ENCODE data around the gene RELN.

Gene RELN

GRCh38 chr7:103574576-103574975 is 414.9 kb downstream of the RELN start:
- intact Hi-C loops (cut with DNase I) = no loop called here
- DNase-seq = peak in 2 of 42 donors; percentile 20 to 23

DNA sequence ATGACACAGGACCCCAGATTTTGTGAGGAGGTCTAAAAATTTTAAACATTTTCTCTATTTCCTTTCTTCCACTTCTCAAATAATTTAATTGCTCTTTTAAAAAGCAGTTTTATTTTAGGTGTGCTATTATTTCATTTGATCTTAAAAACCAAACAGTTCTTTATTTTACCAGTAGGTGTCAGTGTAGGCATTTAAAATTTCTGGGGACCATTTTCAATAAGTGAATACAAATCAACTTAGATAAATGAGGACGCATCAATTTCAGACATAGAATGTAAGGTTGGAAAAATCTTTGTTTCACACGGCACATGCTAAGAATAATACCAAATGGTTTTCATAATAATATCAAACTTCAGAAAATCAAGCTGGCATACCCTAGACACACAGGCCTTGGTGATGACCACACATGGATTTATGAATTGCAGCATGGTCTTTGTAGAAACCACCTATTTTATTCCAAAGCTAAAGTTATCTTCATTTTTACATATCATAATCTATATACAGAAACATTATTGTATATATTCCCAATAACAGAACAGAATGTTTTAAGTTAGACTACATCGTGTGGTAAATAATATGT is 415.9 kb downstream of the RELN start:
- intact Hi-C loops (cut with DNase I) = loop anchor here (2.0 kb wide), 1 partner anchor 583 kb away; no protein-coding TSS in a partner anchor
- DNase-seq = no peak

DNA sequence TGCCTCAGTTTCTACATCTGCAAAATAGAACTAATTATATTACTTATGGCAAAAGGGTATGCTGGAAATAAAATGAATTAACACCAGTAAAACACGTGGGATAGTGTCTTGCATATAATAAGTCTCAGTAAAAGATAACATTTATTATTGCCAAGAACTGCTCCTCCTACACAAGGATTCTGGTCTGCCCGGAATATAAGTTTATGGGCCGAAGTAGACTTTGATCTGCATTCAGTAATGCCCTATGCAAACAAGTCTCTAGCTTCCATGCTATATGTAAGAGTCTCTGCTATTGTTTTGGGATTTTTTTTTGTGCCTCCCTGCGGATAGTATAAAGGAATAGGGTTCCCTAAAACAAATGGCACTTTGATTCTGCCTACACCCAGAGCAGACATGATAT is 417.9 kb downstream of the RELN start:
- intact Hi-C loops (cut with DNase I) = no loop called here
- DNase-seq = no peak

GRCh38 chr7:103569621-103570305 is 419.7 kb downstream of the RELN start:
- DNase-seq = no peak
- intact Hi-C loops (cut with DNase I) = no loop called here

- DNase-seq = no peak
- intact Hi-C loops (cut with DNase I) = no loop called here
Observed at GRCh38 chr7:103564416-103564815, 425.0 kb downstream of the RELN start.

DNA sequence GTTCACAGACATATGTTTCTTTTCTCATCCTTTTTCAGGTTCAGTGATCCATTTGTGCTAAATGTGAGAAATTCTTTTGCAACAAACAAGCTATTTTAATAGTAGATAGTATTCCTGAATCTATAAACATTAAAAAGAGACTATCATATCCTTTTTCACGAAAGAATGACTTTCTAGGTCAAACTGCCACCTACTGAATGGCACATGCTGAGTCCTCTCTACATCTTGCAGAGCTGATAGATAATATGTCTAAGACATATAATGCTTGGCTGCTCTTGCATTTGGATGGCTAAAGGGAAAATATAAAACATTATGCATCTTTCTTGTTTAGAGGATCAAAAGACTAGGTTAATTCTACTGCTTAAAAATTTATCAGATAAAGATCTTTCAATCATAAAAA is 429.3 kb downstream of the RELN start:
- no peak for DNase-seq
- intact Hi-C loops (cut with DNase I) = no loop called here

- intact Hi-C loops (cut with DNase I) = no loop called here
- no peak for DNase-seq
Observed at GRCh38 chr7:103551016-103551415, 438.4 kb downstream of the RELN start.

DNA sequence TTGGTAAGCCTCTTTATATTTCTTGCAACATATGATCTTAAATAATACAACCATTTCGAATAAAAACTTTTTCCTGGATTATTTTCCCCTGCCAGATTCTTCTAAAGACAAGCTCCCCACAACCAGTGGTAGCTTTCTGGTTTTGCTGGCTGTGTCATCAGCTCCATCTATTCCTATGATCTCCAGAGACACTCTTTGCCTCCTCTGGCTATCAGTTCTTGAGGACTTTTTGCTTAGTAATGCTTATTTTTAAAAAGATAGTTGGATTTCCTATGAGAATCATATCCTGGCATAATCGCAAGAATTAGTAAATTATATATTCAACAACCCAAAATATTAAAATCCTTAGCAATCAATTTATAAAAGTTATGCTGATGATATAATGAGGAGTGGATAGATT is 439.7 kb downstream of the RELN start:
- intact Hi-C loops (cut with DNase I) = no loop called here
- no peak for DNase-seq

GRCh38 chr7:103547451-103548284 is 441.8 kb downstream of the RELN start:
- no peak for DNase-seq
- intact Hi-C loops (cut with DNase I) = no loop called here

GRCh38 chr7:103542470-103542869 is 447.0 kb downstream of the RELN start:
- intact Hi-C loops (cut with DNase I) = no loop called here
- DNase-seq = no peak

GRCh38 chr7:103541947-103542346 is 447.5 kb downstream of the RELN start:
- intact Hi-C loops (cut with DNase I) = no loop called here
- no peak for DNase-seq

- DNase-seq = peak; percentile 77 to 99 (median 96)
- intact Hi-C loops (cut with DNase I) = no loop called here
Observed at GRCh38 chr7:103541026-103541425, 448.4 kb downstream of the RELN start.

GRCh38 chr7:103540338-103540737 is 449.1 kb downstream of the RELN start:
- intact Hi-C loops (cut with DNase I) = no loop called here
- no peak for DNase-seq

GRCh38 chr7:103539875-103540274 is 449.6 kb downstream of the RELN start:
- intact Hi-C loops (cut with DNase I) = no loop called here
- no peak for DNase-seq

- intact Hi-C loops (cut with DNase I) = no loop called here
- DNase-seq = peak in 39 of 42 donors; percentile 5 to 84 (median 52)
Observed at GRCh38 chr7:103538964-103539709, 450.3 kb downstream of the RELN start.

DNA sequence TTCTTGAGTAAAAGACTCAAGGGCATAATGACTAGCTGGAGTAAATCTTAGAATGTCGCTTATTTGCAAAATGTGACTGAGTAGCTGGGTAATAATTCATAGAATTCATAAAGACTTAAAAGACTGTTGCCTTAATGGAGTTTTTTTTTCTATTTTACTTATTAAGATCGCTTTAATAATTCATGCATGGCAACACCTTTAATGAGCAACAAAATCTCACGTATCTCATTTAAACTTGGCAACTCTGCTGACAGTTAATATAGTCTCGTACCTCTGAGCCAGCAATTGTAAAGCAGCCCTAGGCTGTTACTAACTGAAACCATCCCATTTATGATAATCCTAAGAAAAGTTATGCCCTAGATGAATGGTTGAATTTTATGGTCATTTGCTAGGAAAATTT is 455.7 kb downstream of the RELN start:
- intact Hi-C loops (cut with DNase I) = no loop called here
- DNase-seq = no peak

DNA sequence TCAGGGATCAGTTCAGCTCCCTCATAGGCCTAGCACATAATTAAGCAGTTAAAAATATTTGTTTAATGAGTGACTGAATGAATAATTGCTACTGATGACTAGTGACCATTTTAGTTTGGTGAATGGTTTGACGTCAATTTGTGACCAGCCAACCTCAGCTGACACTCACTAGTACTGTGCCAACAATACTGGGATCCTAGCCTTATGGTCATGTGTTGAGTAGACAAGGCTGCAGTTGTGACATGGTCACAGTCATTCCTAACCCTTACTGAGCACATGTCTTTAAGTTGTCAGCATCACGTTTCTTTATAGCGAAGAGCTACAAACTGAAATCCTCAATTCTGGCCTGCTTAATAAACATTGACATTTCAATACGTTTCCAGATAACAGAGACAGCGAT is 456.5 kb downstream of the RELN start:
- peak in 35 of 42 donors; percentile 16 to 89 (median 54) for DNase-seq
- intact Hi-C loops (cut with DNase I) = no loop called here

- intact Hi-C loops (cut with DNase I) = loop anchor here (10.0 kb wide), 1 partner anchor 637 kb away; no protein-coding TSS in a partner anchor
- DNase-seq = no peak
Observed at GRCh38 chr7:103528152-103528551, 461.3 kb downstream of the RELN start.

DNA sequence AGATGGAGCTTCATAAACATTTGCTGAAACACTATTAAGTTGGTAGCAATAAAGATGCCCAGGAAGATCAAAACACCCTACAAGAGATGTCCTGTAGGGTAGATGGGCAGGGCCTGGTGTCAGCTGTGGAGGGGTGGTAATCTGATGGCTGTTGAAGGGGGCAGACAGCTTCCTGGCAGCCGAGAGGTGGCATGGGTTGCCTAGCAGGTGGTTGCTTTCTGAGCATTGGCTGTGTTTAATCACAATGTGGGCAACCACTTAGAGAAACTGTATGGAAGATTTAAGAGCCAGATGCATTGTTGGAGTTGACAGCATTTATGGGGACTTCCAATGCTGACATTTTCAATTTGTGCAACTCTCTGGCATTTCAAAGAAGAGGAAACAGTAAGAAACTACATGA is 463.5 kb downstream of the RELN start:
- no peak for DNase-seq
- intact Hi-C loops (cut with DNase I) = loop anchor here (10.0 kb wide), 1 partner anchor 639 kb away; no protein-coding TSS in a partner anchor

Data from head of caudate nucleus (tissue), 42 donors.